KG1 (cell line): ENCODE data around the gene ABLIM2.

Experiments used
- DNase-seq: peaks from one replicate; lab custom pipeline; 2025; lab: John Stamatoyannopoulos, UW

ABLIM2 gene

GRCh38 chr4:8136529-8136928, 22.1 kb downstream of the ABLIM2 start:
- no peak for DNase-seq

GRCh38 chr4:8135666-8136065, 22.9 kb downstream of the ABLIM2 start:
- DNase-seq = no peak

- no peak for DNase-seq
These were observed 24.6 kb downstream of the ABLIM2 start for GRCh38 chr4:8133897-8134563.

GRCh38 chr4:8132947-8133705, 25.5 kb downstream of the ABLIM2 start:
- no peak for DNase-seq

- DNase-seq = no peak
These were observed 26.2 kb downstream of the ABLIM2 start for GRCh38 chr4:8132400-8132799.

GRCh38 chr4:8131826-8132225, 26.8 kb downstream of the ABLIM2 start:
- DNase-seq = no peak

GRCh38 chr4:8131210-8131609, 27.4 kb downstream of the ABLIM2 start:
- DNase-seq = no peak

- DNase-seq = no peak
These were observed 28.1 kb downstream of the ABLIM2 start for GRCh38 chr4:8130346-8131066.

- DNase-seq = no peak
These were observed 28.8 kb downstream of the ABLIM2 start for GRCh38 chr4:8129785-8130184.

- no peak for DNase-seq
These were observed 29.5 kb downstream of the ABLIM2 start for GRCh38 chr4:8129136-8129535.

- DNase-seq = no peak
These were observed 30.3 kb downstream of the ABLIM2 start for GRCh38 chr4:8128100-8128856.

- DNase-seq = no peak
These were observed 31.4 kb downstream of the ABLIM2 start for GRCh38 chr4:8127051-8127826.

- no peak for DNase-seq
These were observed 32.1 kb downstream of the ABLIM2 start for GRCh38 chr4:8126523-8126922.

- DNase-seq = no peak
These were observed 33.0 kb downstream of the ABLIM2 start for GRCh38 chr4:8125526-8126056.

GRCh38 chr4:8123870-8124269, 34.7 kb downstream of the ABLIM2 start:
- no peak for DNase-seq

- no peak for DNase-seq
These were observed 35.2 kb downstream of the ABLIM2 start for GRCh38 chr4:8123389-8123788.

- no peak for DNase-seq
These were observed 35.9 kb downstream of the ABLIM2 start for GRCh38 chr4:8122746-8123145.

GRCh38 chr4:8121292-8122015, 37.2 kb downstream of the ABLIM2 start:
- no peak for DNase-seq

GRCh38 chr4:8120501-8120900, 38.1 kb downstream of the ABLIM2 start:
- no peak for DNase-seq

- no peak for DNase-seq
These were observed 38.7 kb downstream of the ABLIM2 start for GRCh38 chr4:8119877-8120276.

GRCh38 chr4:8118531-8118930, 40.1 kb downstream of the ABLIM2 start:
- DNase-seq = no peak
